Endothelial cell (in vitro differentiated cells): ENCODE results near the gene SLC38A7. TPM values are rescaled to one million over a fixed set of nuclear protein-coding genes. Genes with fewer than 3 reads are reported as not detected.

ENCODE experiments used
- DNase-seq: peaks from one replicate; pipeline ENCODE4 v3.0.0; 2021; ENCODE audit warnings: low spot score
- H3K27ac Mint-ChIP-seq: one replicate; pipeline ENCODE4 v1.8.0; 2021; ENCODE audit warnings: mixed read lengths, inconsistent platforms; ENCODE audit not compliant: unreplicated experiment
- H3K27me3 Mint-ChIP-seq: one replicate; pipeline ENCODE4 v1.8.0; 2021; ENCODE audit warnings: mild to moderate bottlenecking, moderate library complexity, mixed read lengths, inconsistent platforms; ENCODE audit not compliant: unreplicated experiment
- H3K36me3 Mint-ChIP-seq: one replicate; pipeline ENCODE4 v1.8.0; 2021; ENCODE audit warnings: mild to moderate bottlenecking, low read depth, mixed read lengths, inconsistent platforms; ENCODE audit not compliant: unreplicated experiment
- H3K4me1 Mint-ChIP-seq: one replicate; pipeline ENCODE4 v1.8.0; 2021; ENCODE audit warnings: mild to moderate bottlenecking, mixed read lengths, inconsistent platforms; ENCODE audit not compliant: unreplicated experiment
- H3K4me3 Mint-ChIP-seq: one replicate; pipeline ENCODE4 v1.8.0; 2021; ENCODE audit warnings: mild to moderate bottlenecking, mixed read lengths, inconsistent platforms; ENCODE audit not compliant: unreplicated experiment
- H3K9me3 Mint-ChIP-seq: one replicate; pipeline ENCODE4 v1.8.0; 2021; ENCODE audit warnings: mixed read lengths, inconsistent platforms; ENCODE audit not compliant: unreplicated experiment
- total RNA-seq: library from RNA; stranded (reverse); fragmentation: NEBNext Ultra II Directional; extraction: Animal tissue kit (Norgen Biotek cat#: 25700); gene quantifications from one replicate; pipeline ENCODE4 v1.2.1, GENCODE V29; 2021; ENCODE audit not compliant: unreplicated experiment
- TF ChIP-seq, protein P1 (sequence below): fragments of 200-600 bp; sonication (generic); IDR thresholded peaks from one replicate; pipeline ENCODE4 v1.5.0; 2021; ENCODE audit warnings: antibody characterized with exemption; ENCODE audit not compliant: unreplicated experiment

Gene SLC38A7
- total RNA-seq, 1 donor from 2014 or later = 56.7 TPM

DNA sequence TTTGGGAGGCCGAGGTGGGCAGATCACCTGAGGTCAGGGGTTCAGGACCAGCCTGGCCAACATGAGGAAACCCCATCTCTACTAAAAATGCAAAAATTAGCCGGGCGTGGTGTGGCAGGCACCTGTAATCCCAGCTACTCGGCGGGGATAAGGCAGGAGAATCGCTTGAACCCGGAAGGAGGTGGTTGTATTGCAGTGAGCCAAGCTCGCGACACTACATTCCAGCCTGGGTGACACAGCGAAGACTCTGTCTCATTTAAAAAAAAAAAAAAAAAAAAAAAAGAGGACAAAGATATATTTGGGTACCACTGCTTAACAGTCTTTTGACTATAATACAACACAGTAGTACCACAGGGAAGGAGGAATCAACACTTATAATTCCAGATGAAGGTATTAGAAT is 64.2 kb downstream of the SLC38A7 start:
- DNase-seq = no peak
- Mint-ChIP-seq H3K4me3 (no peak overlapping the region), H3K36me3 (peaks cover 15% of the 10 kb centered on the region), H3K27me3 (peaks cover 1% of the 10 kb centered on the region), H3K27ac (no peak overlapping the region), H3K9me3 (no peaks in the 10 kb centered on the region), H3K4me1 (peaks cover 2% of the 10 kb centered on the region)
- TF ChIP-seq, protein P1, sequence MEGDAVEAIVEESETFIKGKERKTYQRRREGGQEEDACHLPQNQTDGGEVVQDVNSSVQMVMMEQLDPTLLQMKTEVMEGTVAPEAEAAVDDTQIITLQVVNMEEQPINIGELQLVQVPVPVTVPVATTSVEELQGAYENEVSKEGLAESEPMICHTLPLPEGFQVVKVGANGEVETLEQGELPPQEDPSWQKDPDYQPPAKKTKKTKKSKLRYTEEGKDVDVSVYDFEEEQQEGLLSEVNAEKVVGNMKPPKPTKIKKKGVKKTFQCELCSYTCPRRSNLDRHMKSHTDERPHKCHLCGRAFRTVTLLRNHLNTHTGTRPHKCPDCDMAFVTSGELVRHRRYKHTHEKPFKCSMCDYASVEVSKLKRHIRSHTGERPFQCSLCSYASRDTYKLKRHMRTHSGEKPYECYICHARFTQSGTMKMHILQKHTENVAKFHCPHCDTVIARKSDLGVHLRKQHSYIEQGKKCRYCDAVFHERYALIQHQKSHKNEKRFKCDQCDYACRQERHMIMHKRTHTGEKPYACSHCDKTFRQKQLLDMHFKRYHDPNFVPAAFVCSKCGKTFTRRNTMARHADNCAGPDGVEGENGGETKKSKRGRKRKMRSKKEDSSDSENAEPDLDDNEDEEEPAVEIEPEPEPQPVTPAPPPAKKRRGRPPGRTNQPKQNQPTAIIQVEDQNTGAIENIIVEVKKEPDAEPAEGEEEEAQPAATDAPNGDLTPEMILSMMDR = no peak

DNA sequence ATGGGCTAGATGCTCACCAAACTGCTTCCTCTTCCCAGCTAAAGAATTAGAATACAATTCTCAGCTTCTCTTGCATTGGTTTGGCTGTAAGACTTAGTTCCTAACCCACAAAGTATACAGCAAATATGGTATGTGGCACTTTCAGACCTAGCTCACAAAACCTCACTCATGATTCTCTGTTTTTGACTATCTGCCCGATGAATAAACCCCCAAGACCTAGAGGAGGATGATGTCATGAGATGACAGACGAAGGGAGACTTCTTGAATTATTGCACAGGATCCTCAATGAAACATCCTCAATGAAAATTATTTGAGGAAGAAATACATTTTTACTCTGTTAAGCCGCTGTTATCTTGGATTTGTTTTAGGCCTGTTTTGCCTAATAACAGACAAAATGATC is 69.3 kb downstream of the SLC38A7 start:
- no peak for DNase-seq
- Mint-ChIP-seq H3K36me3 (peaks cover 16% of the 10 kb centered on the region), H3K4me3 (peak overlapping the region; percentile 17), H3K4me1 (peaks cover 4% of the 10 kb centered on the region), H3K27me3 (no peaks in the 10 kb centered on the region), H3K9me3 (no peaks in the 10 kb centered on the region), H3K27ac (peak overlapping the region; percentile 25)
- TF ChIP-seq, protein P1 = no peak

Other genes with a start within 250 kb of the SLC38A7 start
- gene NDRG4, start 184.6 kb downstream of the SLC38A7 start, total RNA-seq = 5.9 TPM
- 7.9 TPM for gene SETD6, start 169.3 kb downstream of the SLC38A7 start, total RNA-seq
- gene CNOT1, start 54.9 kb downstream of the SLC38A7 start, total RNA-seq = 152 TPM
- 105 TPM for gene GOT2, start 49.5 kb upstream of the SLC38A7 start, total RNA-seq